Loucy (cell line): Measurements from ENCODE around the gene CHN2.
"Not testable (repeated sequence)": the region's sequence is repeated elsewhere in the genome, so short reads cannot be mapped to it uniquely, and the experiment has no call there.

Experiments used
- H2AFZ ChIP-seq: fragments of 200-600 bp; sonication (generic); 2 replicates; pipeline ENCODE4 v1.6.0; 2016; ENCODE audit warnings: antibody characterized with exemption, mild to moderate bottlenecking, low read length, moderate library complexity
- H3F3A ChIP-seq: fragments of 200-600 bp; 2 replicates; pipeline ENCODE4 v1.6.0; 2016; ENCODE audit warnings: antibody characterized with exemption, low read depth, mild to moderate bottlenecking
- H3K27me3 ChIP-seq: fragments of 200-600 bp; sonication (generic); 2 replicates; pipeline ENCODE4 v1.6.1; 2014; ENCODE audit warnings: low read length, mild to moderate bottlenecking; ENCODE audit not compliant: insufficient read depth, poor library complexity, severe bottlenecking
- H3K36me3 ChIP-seq: fragments of 200-600 bp; sonication (generic); 2 replicates; pipeline ENCODE4 v1.6.1; 2016; ENCODE audit warnings: low read length; ENCODE audit not compliant: insufficient read depth
- H3K4me1 ChIP-seq: fragments of 200-600 bp; sonication (generic); 2 replicates; pipeline ENCODE4 v1.5.1; 2014; ENCODE audit warnings: low read length, mild to moderate bottlenecking; ENCODE audit not compliant: insufficient read depth, poor library complexity, severe bottlenecking
- H3K4me2 ChIP-seq: fragments of 200-600 bp; sonication (generic); 2 replicates; pipeline ENCODE4 v1.6.0; 2014; ENCODE audit warnings: antibody characterized with exemption, low read length, low read depth, mild to moderate bottlenecking; ENCODE audit not compliant: poor library complexity, severe bottlenecking
- H3K4me3 ChIP-seq: fragments of 200-600 bp; sonication (generic); 2 replicates; pipeline ENCODE4 v1.5.1; 2014; ENCODE audit warnings: low read length, mild to moderate bottlenecking, mixed read lengths; ENCODE audit not compliant: poor library complexity, severe bottlenecking
- H3K79me2 ChIP-seq: fragments of 200-600 bp; sonication (generic); 2 replicates; pipeline ENCODE4 v1.6.1; 2014; ENCODE audit warnings: low read length; ENCODE audit not compliant: insufficient read depth
- H3K9ac ChIP-seq: fragments of 200-600 bp; sonication (generic); 2 replicates; pipeline ENCODE4 v1.6.0; 2014; ENCODE audit warnings: mild to moderate bottlenecking, low read depth, low read length, moderate library complexity; ENCODE audit not compliant: poor library complexity, severe bottlenecking
- H3K9me2 ChIP-seq: fragments of 200-600 bp; sonication (generic); replicated peaks from 2 replicates; pipeline ENCODE4 v1.6.1; 2016; ENCODE audit warnings: low read depth, low read length, mixed read lengths
- H3K9me3 ChIP-seq: fragments of 200-600 bp; sonication (generic); 2 replicates; pipeline ENCODE4 v1.6.1; 2014; ENCODE audit warnings: mild to moderate bottlenecking, antibody characterized with exemption, low read length, low read depth; ENCODE audit not compliant: insufficient read depth
- H4K20me1 ChIP-seq: fragments of 200-600 bp; sonication (generic); 2 replicates; pipeline ENCODE4 v1.6.0; 2014; ENCODE audit warnings: antibody characterized with exemption, low read length, mild to moderate bottlenecking; ENCODE audit not compliant: insufficient read depth, poor library complexity, severe bottlenecking
- EZH2phosphoT487 ChIP-seq: fragments of 200-600 bp; IDR thresholded peaks from 2 replicates; pipeline ENCODE4 v1.6.1; 2018; ENCODE audit warnings: antibody characterized with exemption, mild to moderate bottlenecking, moderate library complexity, borderline replicate concordance
- TF ChIP-seq, protein P1 (sequence below): fragments of 200-600 bp; sonication (generic); conservative IDR thresholded peaks from 2 replicates; pipeline ENCODE4 v1.5.1; 2014; ENCODE audit warnings: mild to moderate bottlenecking, antibody characterized with exemption, low read length

Gene CHN2

GRCh38 chr7:29256693-29257002, 62.1 kb downstream of the CHN2 start:
- H3K9me3 ChIP-seq: no peaks in the 10 kb centered on the region
- 0 out of 2 replicates have a peak, but pooled peaks cover 4% of the 10 kb centered on the region for H3K79me2 ChIP-seq
- H4K20me1 ChIP-seq: no peaks in the 10 kb centered on the region
- no peak overlapping the region for H2AFZ ChIP-seq
- H3K4me1 ChIP-seq: no peaks in the 10 kb centered on the region
- no peak overlapping the region for H3K4me3 ChIP-seq
- no peaks in the 10 kb centered on the region for H3K9me2 ChIP-seq
- no peak for TF ChIP-seq EZH2phosphoT487
- TF ChIP-seq, protein P1, sequence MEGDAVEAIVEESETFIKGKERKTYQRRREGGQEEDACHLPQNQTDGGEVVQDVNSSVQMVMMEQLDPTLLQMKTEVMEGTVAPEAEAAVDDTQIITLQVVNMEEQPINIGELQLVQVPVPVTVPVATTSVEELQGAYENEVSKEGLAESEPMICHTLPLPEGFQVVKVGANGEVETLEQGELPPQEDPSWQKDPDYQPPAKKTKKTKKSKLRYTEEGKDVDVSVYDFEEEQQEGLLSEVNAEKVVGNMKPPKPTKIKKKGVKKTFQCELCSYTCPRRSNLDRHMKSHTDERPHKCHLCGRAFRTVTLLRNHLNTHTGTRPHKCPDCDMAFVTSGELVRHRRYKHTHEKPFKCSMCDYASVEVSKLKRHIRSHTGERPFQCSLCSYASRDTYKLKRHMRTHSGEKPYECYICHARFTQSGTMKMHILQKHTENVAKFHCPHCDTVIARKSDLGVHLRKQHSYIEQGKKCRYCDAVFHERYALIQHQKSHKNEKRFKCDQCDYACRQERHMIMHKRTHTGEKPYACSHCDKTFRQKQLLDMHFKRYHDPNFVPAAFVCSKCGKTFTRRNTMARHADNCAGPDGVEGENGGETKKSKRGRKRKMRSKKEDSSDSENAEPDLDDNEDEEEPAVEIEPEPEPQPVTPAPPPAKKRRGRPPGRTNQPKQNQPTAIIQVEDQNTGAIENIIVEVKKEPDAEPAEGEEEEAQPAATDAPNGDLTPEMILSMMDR: no peak
- H3K36me3 ChIP-seq: no peaks in the 10 kb centered on the region
- H3K9ac ChIP-seq: no peak overlapping the region
- no peaks in the 10 kb centered on the region; the same call in 1 of the 2 replicates for H3F3A ChIP-seq
- H3K27me3 ChIP-seq: no peaks in the 10 kb centered on the region
- H3K4me2 ChIP-seq: no peak overlapping the region

GRCh38 chr7:29258951-29259350, 64.4 kb downstream of the CHN2 start:
- Histone ChIP-seq H3K9me3 (no peaks in the 10 kb centered on the region), H3K36me3 (no peaks in the 10 kb centered on the region; the same call in 1 of the 2 replicates), H3K79me2 (no peaks in the 10 kb centered on the region), H3K4me3 (no peak overlapping the region), H4K20me1 (no peaks in the 10 kb centered on the region), H3K9ac (no peak overlapping the region), H3K27me3 (no peaks in the 10 kb centered on the region), H3K9me2 (no peaks in the 10 kb centered on the region), H3F3A (no peaks in the 10 kb centered on the region; the same call in 1 of the 2 replicates), H2AFZ (no peak overlapping the region), H3K4me2 (no peak overlapping the region), H3K4me1 (peaks cover 3% of the 10 kb centered on the region)
- no peak for TF ChIP-seq EZH2phosphoT487
- TF ChIP-seq, protein P1: no peak

DNA sequence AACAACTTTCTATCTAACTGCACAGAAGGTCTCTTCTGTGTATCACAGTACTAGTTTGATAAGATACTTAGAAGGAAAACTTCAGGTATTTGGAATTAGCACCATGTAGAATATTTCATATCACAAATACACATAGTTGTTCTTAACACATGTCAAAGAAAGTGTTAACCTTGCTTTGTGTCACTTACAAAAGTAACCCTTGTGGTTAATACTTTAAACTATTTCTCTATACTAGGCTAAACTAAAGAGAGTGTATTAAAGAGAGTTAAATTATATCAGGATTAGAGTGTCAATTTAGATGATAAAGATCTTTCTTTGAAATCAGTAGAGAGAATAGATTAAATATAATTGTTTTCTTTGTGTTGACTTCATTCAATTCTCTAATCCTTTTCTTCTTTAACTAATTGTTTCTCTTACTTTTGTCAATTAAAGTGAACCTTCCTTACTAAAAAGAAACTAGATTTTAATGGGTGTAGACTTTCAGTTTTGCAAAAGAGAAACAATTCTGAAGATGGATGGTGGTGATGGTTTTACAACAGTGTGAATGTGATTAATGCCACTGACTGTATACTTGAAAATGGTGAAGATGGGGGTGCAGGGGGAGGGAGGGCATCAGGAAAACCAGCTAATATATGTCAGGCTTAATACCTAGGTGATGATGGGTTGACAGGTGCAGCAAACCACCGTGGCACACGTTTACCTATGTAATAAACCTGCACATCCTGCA, 67.8 kb downstream of the CHN2 start:
- H3K9me3 ChIP-seq: no peaks in the 10 kb centered on the region
- H3F3A ChIP-seq: no peaks in the 10 kb centered on the region; the same call in 1 of the 2 replicates
- no peaks in the 10 kb centered on the region for H3K9me2 ChIP-seq
- no peak overlapping the region for H3K9ac ChIP-seq
- no peak overlapping the region for H3K4me3 ChIP-seq
- no peaks in the 10 kb centered on the region for H4K20me1 ChIP-seq
- no peak overlapping the region for H3K4me2 ChIP-seq
- H3K4me1 ChIP-seq: peaks cover 18% of the 10 kb centered on the region
- no peaks in the 10 kb centered on the region for H3K79me2 ChIP-seq
- TF ChIP-seq, protein P1: no peak
- TF ChIP-seq EZH2phosphoT487: no peak
- no peaks in the 10 kb centered on the region for H3K27me3 ChIP-seq
- H2AFZ ChIP-seq: no peak overlapping the region
- no peaks in the 10 kb centered on the region; the same call in 1 of the 2 replicates for H3K36me3 ChIP-seq

DNA sequence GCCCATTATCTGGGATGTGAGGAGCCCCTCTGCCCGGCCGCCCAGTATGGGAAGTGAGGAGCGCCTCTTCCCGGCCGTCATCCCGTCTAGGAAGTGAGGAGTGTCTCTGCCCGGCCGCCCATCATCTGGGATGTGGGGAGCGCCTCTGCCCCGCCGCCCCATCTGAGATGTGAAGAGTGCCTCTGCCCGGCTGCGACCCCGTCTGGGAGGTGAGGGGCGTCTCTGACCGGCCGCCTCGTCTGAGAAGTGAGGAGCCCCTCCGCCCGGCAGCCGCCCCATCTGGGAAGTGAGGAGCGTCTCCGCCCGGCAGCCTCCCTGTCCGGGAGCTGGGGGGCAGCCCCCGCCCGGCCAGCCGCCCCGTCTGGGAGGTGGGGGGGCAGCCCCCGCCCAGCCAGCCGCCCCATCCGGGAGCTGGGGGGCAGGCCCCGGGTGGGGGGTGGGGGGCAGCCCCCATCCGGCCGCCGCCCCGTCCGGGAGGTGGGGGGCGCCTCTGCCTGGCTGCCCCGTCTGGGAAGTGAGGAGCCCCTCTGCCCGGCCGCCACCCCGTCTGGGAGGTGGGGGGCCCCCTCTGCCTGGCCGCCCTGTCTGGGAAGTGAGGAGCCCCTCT, 69.1 kb downstream of the CHN2 start:
- not testable (repeated sequence) for H3K9me3 ChIP-seq, H2AFZ ChIP-seq, H3K4me3 ChIP-seq, H3K4me2 ChIP-seq, H3F3A ChIP-seq, H4K20me1 ChIP-seq, H3K27me3 ChIP-seq, H3K9ac ChIP-seq, H3K79me2 ChIP-seq, H3K36me3 ChIP-seq, H3K9me2 ChIP-seq
- peaks cover 29% of the 10 kb centered on the region for H3K4me1 ChIP-seq
